ENCODE results near the gene COL6A2.
"Not testable (repeated sequence)": the region's sequence is repeated elsewhere in the genome, so short reads cannot be mapped to it uniquely, and the experiment has no call there.

Gene COL6A2

GRCh38 chr21:46127239-46128105 lies 29.6 kb downstream of the COL6A2 start:
- DNase-seq, result no peak

- DNase-seq, result no peak
These were observed 30.4 kb downstream of the COL6A2 start for GRCh38 chr21:46128106-46128932.

GRCh38 chr21:46128933-46129571 lies 31.1 kb downstream of the COL6A2 start:
- no peak for DNase-seq

GRCh38 chr21:46129846-46130651 lies 32.1 kb downstream of the COL6A2 start:
- no peak for DNase-seq

GRCh38 chr21:46130831-46131587 lies 33.1 kb downstream of the COL6A2 start:
- no peak for DNase-seq

- no peak for DNase-seq
These were observed 33.6 kb downstream of the COL6A2 start for GRCh38 chr21:46131588-46131837.

- DNase-seq, result no peak
These were observed 34.1 kb downstream of the COL6A2 start for GRCh38 chr21:46131838-46132651.

- DNase-seq, result no peak
These were observed 38.0 kb downstream of the COL6A2 start for GRCh38 chr21:46135782-46136395.

- DNase-seq, result no peak
These were observed 38.9 kb downstream of the COL6A2 start for GRCh38 chr21:46136739-46137349.

GRCh38 chr21:46137908-46138307 lies 40.0 kb downstream of the COL6A2 start:
- no peak for DNase-seq

GRCh38 chr21:46138383-46138970 lies 40.6 kb downstream of the COL6A2 start:
- DNase-seq, result no peak

- no peak for DNase-seq
These were observed 41.8 kb downstream of the COL6A2 start for GRCh38 chr21:46139686-46140085.

- DNase-seq, result not testable (repeated sequence)
These were observed 42.6 kb downstream of the COL6A2 start for GRCh38 chr21:46140352-46141003.

GRCh38 chr21:46141767-46142581 lies 44.1 kb downstream of the COL6A2 start:
- DNase-seq, result no peak

GRCh38 chr21:46142582-46143473 lies 44.9 kb downstream of the COL6A2 start:
- DNase-seq, result no peak

GRCh38 chr21:46144464-46145070 lies 46.7 kb downstream of the COL6A2 start:
- no peak for DNase-seq
